Measurements from ENCODE around the gene DNASE1L1.
A peak's percentile ranks its signal among the peaks of the same experiment; 100 is the strongest.

Gene DNASE1L1

DNA sequence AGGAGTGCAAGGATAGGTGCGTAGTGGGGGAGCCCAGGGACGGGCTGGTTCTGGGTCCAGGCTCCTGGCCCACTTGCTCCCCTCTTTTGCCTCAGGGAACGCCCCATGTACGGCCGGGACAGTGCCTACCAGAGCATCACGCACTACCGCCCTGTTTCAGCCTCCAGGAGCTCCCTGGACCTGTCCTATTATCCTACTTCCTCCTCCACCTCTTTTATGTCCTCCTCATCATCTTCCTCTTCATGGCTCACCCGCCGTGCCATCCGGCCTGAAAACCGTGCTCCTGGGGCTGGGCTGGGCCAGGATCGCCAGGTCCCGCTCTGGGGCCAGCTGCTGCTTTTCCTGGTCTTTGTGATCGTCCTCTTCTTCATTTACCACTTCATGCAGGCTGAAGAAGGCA, 28.3 kb downstream of the DNASE1L1 start:
- DNase-seq: no peak

DNA sequence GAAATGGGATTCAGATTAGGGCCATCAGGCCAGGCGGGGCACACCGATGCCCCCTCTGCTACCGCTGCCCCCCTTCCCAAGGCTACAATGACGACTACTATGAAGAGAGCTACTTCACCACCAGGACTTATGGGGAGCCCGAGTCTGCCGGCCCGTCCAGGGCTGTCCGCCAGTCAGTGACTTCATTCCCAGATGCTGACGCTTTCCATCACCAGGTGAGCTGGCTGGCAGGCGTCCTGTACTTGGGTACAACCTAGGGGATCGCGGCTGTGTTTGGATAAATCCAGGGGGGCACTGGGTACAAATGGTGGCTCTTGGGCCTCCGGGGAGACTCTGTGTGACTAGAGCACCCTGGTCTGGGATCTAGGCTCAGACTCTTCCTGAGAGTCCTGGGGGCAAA, 28.9 kb downstream of the DNASE1L1 start:
- DNase-seq: no peak

GRCh38 chrX:154379569-154379951, 29.5 kb downstream of the DNASE1L1 start:
- no peak for DNase-seq

DNA sequence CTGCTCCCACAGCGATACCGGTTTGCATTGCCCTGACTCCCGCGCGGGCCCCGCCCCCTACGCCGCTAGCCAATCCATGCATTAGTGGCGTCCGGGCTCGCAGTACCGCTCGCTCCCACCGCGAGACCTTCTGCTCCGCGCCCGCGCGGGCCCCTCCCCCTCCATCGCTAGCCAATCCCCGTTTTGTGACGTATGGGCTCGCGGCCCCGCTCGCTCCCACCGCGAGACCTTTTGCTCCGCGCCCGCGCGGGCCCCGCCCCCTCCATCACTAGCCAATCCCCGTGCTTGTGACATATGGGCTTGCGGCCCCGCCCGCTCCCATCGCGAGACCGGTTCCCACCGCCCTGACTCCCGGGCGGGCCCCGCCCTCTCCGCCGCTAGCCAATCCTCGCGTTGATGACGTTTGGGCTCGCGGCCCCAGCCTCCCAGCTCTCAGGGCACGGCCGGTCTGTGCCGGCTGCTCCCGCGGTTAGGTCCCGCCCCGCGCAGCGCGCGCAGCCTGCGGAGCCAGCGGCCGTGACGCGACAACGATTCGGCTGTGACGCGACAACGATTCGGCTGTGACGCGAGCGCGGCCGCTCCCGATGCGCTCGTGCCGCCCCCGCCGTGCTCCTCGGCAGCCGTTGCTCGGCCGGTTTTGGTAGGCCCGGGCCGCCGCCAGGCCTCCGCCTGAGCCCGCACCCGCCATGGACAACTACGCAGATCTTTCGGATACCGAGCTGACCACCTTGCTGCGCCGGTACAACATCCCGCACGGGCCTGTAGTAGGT, 30.1 kb downstream of the DNASE1L1 start, which contains the start of gene EMD:
TSS of gene EMD (plus strand) at position 497 of the 770 bp plus-strand sequence. CDS start at position 687, 190 bp downstream.
- DNase-seq: peak; percentile 98

GRCh38 chrX:154378059-154378798, 30.8 kb downstream of the DNASE1L1 start:
- peak; percentile 58 for DNase-seq

- no peak for DNase-seq
Measured at GRCh38 chrX:154376774-154377173, 32.3 kb downstream of the DNASE1L1 start.

GRCh38 chrX:154375156-154375504, 33.9 kb downstream of the DNASE1L1 start:
- DNase-seq: no peak

GRCh38 chrX:154374313-154375155, 34.5 kb downstream of the DNASE1L1 start, which contains the start of gene FLNA:
FLNA (minus strand) TSS chrX:154374634; CDS start chrX:154371245, 3,389 bp downstream.
- no peak for DNase-seq

GRCh38 chrX:154373340-154374306, 35.4 kb downstream of the DNASE1L1 start:
- DNase-seq: peak; percentile 64

GRCh38 chrX:154372612-154373022, 36.4 kb downstream of the DNASE1L1 start:
- peak; percentile 63 for DNase-seq

GRCh38 chrX:154371789-154372300, 37.2 kb downstream of the DNASE1L1 start:
- no peak for DNase-seq

- peak; percentile 97 for DNase-seq
Measured at GRCh38 chrX:154371017-154371788, 37.9 kb downstream of the DNASE1L1 start.

DNA sequence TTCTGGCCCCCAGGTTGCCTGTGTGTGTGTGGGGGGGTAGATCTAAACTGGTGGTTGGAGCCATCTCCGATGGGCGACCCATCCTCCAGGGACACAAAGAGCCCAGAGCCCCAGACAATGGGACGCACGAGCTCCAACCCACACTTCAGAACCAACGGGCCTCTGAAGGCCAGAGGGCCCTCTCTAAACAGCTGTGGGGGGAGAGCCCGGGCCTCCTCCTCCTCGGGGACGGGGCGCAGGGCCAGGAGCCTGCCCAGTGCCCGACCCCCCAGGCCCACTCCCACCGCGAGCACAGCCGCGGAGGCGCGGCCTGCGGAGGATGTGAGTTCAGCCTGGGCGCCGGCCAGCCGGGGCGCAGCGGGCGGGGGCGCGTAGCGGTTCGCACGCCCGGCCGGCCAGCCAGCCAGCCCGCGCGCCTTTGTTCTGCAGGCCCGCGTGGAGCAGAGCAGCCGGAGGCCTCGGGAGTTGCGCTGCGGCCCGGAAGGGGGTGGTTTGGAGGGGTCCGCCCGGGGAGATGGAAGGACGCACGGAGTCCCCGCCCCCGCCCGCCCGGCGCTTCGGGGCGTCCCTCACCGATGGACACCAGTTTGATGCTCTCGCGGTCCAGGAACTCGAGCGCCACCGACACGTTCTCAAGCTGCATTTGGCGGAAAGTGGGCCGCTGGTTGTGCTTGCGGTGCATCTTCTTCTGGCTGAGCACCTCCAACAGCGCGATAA, 38.6 kb downstream of the DNASE1L1 start:
- DNase-seq: peak; percentile 36

GRCh38 chrX:154369449-154370299, 39.4 kb downstream of the DNASE1L1 start:
- DNase-seq: peak; percentile 88

- DNase-seq: peak; percentile 97
Measured at GRCh38 chrX:154368630-154369448, 40.2 kb downstream of the DNASE1L1 start.

DNA sequence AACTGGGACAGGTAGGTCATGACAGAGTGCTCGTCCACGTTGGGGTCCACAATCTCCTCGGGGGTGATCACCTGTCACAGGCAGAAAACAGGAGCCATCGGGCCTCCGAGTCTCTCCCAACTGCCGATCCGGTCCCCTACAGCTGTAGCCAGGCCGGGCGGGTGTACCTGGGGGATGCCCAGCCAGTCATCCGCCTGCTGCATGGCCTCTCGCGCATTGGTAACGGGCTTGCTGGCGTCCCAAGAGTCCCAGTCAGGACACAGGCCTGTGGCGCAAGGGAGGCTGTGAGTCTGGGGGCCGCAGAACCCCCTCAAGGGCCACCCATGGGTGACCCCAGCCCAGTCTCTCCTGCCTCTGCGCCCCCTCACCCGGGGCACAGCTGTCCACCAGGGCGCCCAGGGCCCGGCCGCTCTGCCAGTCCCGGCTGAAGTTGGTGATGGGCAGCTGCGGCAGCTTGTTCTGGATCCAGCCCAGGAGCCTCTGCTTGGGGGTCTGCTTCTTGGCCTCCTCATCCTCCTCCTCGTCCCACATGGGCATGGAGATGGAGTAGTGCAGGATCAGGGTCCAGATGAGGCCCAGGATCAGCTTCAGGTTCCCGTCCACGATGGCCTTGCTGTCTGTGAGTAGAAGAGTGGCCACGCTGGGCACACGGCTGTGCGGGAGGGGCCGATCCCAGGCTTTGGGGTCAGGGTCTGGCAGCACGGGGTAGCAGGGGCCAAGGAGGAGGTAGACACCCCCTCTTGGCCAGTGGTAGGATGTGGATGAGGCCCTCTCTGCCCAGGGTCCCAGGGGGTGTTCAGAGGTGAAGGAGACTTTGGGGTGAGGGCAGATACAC, 41.4 kb downstream of the DNASE1L1 start:
- DNase-seq: no peak

- DNase-seq: peak; percentile 55
Measured at GRCh38 chrX:154366666-154367055, 42.4 kb downstream of the DNASE1L1 start.

All from hematopoietic multipotent progenitor cell treated with erythropoietin and hydrocortisone succinate and interleukin-3 and kit ligand, for 4 days (in vitro differentiated cells).